Measurements from ENCODE around the gene PSTPIP1.
A peak's percentile ranks its signal among the peaks of the same experiment; 100 is the strongest.

The PSTPIP1 gene

DNA sequence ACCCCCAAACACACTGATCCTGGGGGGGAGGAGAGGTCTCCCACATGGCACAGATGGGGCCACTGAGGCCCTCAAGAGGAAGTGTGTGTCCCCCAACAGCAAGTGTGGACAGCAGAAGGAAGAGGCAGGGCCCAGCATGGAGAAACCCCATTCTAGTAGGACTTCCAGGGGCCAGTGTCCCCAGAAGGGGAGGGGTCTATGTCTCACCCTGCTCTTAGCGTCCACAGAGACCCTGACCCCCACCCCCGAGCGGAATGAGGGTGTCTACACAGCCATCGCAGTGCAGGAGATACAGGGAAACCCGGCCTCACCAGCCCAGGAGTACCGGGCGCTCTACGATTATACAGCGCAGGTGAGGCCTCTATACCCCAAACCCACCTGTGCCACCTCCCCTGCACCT is 40.7 kb downstream of the PSTPIP1 start:
- no peak for DNase-seq (ENCODE audit: low read depth)
- peaks cover 15% of the 10 kb centered on the region for H3K36me3 ChIP-seq (ENCODE audit: control insufficient read depth, insufficient read depth, low read length, severe bottlenecking)
- H3K9ac ChIP-seq (ENCODE audit: low read length) = peak overlapping the region; percentile 43
- no peaks in the 10 kb centered on the region for H3K27me3 ChIP-seq (replicated peaks; ENCODE audit: control insufficient read depth, insufficient read depth, low read length)
- H3K4me1 ChIP-seq (ENCODE audit: control insufficient read depth, insufficient read depth, low read length) = peaks cover 38% of the 10 kb centered on the region
- no peak overlapping the region for H3K4me3 ChIP-seq (ENCODE audit: low read length)
- no peaks in the 10 kb centered on the region for H3K9me3 ChIP-seq (ENCODE audit: control insufficient read depth, low read length)

GRCh38 chr15:77035999-77036471 is 41.1 kb downstream of the PSTPIP1 start:
- no peak for DNase-seq (ENCODE audit: low read depth)
- no peak overlapping the region for H3K4me3 ChIP-seq (ENCODE audit: low read length)

DNA sequence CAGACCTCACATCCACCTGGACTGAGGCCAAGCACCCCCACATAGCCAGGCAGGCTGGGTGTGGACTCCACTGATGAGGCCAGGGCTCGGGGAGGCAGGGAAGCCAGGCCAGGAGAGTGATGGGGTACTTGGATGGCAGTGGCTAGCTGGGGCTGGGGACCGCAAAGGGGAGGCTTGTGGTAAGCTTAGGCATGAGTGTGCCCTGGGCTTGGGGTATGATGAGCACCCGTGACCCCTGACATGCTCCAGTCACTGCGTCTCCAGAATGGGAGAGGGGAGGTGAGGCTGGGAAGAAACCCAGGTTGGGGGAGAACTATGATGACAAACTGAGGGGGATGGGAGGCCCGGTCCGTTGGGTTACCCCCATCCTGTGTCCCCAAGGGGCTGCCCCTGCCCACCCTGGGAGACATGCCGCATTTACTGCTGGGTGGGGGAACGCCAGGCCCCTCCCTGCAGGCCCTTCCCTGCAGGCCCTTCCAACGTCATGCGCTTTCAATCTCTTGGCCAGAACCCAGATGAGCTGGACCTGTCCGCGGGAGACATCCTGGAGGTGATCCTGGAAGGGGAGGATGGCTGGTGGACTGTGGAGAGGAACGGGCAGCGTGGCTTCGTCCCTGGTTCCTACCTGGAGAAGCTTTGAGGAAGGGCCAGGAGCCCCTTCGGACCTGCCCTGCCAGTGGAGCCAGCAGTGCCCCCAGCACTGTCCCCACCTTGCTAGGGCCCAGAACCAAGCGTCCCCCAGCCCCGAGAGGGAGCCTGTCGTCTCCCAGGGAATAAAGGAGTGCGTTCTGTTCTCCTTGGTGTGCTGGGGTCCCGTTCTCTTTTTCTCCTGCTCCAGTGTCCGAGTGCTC is 41.8 kb downstream of the PSTPIP1 start:
- Histone ChIP-seq H3K9me3 (ENCODE audit: control insufficient read depth, low read length) (no peaks in the 10 kb centered on the region), H3K4me1 (ENCODE audit: control insufficient read depth, insufficient read depth, low read length) (peaks cover 38% of the 10 kb centered on the region), H3K4me3 (ENCODE audit: low read length) (no peak overlapping the region), H3K27me3 (replicated peaks; ENCODE audit: control insufficient read depth, insufficient read depth, low read length) (no peaks in the 10 kb centered on the region), H3K9ac (ENCODE audit: low read length) (peak overlapping the region; percentile 43), H3K36me3 (ENCODE audit: control insufficient read depth, insufficient read depth, low read length, severe bottlenecking) (peaks cover 18% of the 10 kb centered on the region)
- DNase-seq (ENCODE audit: low read depth) = no peak

More at GRCh38 chr15:77035999-77036471, 41.1 kb downstream of the PSTPIP1 start:
- Histone ChIP-seq H3K9me3 (ENCODE audit: control insufficient read depth, low read length) (no peaks in the 10 kb centered on the region), H3K9ac (ENCODE audit: low read length) (peak overlapping the region; percentile 43), H3K27me3 (replicated peaks; ENCODE audit: control insufficient read depth, insufficient read depth, low read length) (no peaks in the 10 kb centered on the region), H3K4me1 (ENCODE audit: control insufficient read depth, insufficient read depth, low read length) (peaks cover 38% of the 10 kb centered on the region), H3K36me3 (ENCODE audit: control insufficient read depth, insufficient read depth, low read length, severe bottlenecking) (peaks cover 15% of the 10 kb centered on the region)

- H3K4me3 ChIP-seq (ENCODE audit: low read length) = no peak overlapping the region
- H3K9me3 ChIP-seq (ENCODE audit: control insufficient read depth, low read length) = no peaks in the 10 kb centered on the region
- no peaks in the 10 kb centered on the region for H3K27me3 ChIP-seq (replicated peaks; ENCODE audit: control insufficient read depth, insufficient read depth, low read length)
- peaks cover 38% of the 10 kb centered on the region for H3K4me1 ChIP-seq (ENCODE audit: control insufficient read depth, insufficient read depth, low read length)
- H3K36me3 ChIP-seq (ENCODE audit: control insufficient read depth, insufficient read depth, low read length, severe bottlenecking) = peaks cover 26% of the 10 kb centered on the region
- no peak for DNase-seq (ENCODE audit: low read depth)
- H3K9ac ChIP-seq (ENCODE audit: low read length) = no peak overlapping the region
Observed at GRCh38 chr15:77037388-77038209, 42.7 kb downstream of the PSTPIP1 start.

DNA sequence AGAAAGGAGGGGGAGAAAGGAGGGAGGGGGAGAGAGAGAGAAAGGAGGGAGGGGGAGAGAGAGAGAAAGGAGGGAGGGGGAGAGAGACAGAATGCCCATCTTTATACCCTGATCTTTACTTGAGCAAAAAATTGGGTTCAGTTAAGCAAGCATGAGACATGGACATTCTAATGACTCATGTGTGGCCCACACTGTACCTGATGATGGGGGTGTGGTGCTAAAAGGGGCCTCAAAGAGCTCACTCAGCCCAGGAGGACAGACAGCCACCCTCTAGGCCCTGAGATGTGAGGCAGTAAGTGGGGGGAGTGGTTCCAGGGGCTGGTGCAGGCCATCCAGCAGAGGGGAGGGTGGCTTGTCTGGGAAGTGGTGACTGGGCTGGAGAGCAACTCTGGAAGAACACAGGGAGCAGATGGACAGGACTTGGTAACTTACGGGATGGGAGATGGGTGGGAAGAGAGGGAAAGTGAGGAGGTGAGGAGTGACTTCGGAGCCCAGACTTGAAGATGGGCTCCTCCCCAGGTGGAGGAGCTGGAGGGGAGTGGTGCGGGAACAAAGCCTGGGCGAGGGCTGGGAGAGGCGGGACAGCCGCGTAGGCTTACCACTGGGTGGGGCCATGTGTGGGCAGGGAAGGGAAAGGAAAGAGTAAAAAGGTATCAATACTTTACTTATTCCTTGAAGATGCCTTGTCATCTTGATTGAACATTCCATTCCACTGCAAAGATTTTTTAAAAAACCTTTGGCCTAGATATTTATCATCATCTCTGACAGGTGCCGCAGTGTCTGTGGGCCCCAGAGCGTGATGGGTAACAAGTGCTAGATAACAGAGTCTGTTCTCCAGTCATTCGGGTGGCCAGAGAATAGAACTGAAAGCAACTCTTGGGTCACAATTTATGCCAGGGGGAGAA is 43.6 kb downstream of the PSTPIP1 start:
- H3K9ac ChIP-seq (ENCODE audit: low read length) = no peak overlapping the region
- H3K4me1 ChIP-seq (ENCODE audit: control insufficient read depth, insufficient read depth, low read length) = peaks cover 33% of the 10 kb centered on the region
- no peak overlapping the region for H3K4me3 ChIP-seq (ENCODE audit: low read length)
- no peak for DNase-seq (ENCODE audit: low read depth)
- H3K9me3 ChIP-seq (ENCODE audit: control insufficient read depth, low read length) = no peaks in the 10 kb centered on the region
- H3K27me3 ChIP-seq (replicated peaks; ENCODE audit: control insufficient read depth, insufficient read depth, low read length) = no peaks in the 10 kb centered on the region
- H3K36me3 ChIP-seq (ENCODE audit: control insufficient read depth, insufficient read depth, low read length, severe bottlenecking) = peaks cover 36% of the 10 kb centered on the region

DNA sequence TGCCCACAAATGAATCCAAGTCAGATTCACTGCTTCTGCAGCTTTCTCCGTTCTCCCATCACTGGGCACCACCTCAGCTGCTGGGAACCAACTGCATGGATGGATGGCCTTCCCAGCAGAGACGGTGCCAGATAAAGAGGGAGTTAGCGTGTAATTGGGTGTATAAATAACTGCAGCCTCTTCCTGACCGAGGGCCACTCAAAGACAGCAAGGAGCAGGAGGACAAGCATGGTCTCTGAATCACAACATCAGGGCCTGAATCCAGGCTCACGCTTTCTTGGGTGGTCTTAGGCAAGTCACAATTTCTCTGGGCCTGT is 44.2 kb downstream of the PSTPIP1 start:
- no peak for DNase-seq (ENCODE audit: low read depth)
- peaks cover 32% of the 10 kb centered on the region for H3K4me1 ChIP-seq (ENCODE audit: control insufficient read depth, insufficient read depth, low read length)
- H3K36me3 ChIP-seq (ENCODE audit: control insufficient read depth, insufficient read depth, low read length, severe bottlenecking) = peaks cover 42% of the 10 kb centered on the region
- no peaks in the 10 kb centered on the region for H3K27me3 ChIP-seq (replicated peaks; ENCODE audit: control insufficient read depth, insufficient read depth, low read length)
- no peaks in the 10 kb centered on the region for H3K9me3 ChIP-seq (ENCODE audit: control insufficient read depth, low read length)
- H3K9ac ChIP-seq (ENCODE audit: low read length) = no peak overlapping the region
- H3K4me3 ChIP-seq (ENCODE audit: low read length) = no peak overlapping the region

DNA sequence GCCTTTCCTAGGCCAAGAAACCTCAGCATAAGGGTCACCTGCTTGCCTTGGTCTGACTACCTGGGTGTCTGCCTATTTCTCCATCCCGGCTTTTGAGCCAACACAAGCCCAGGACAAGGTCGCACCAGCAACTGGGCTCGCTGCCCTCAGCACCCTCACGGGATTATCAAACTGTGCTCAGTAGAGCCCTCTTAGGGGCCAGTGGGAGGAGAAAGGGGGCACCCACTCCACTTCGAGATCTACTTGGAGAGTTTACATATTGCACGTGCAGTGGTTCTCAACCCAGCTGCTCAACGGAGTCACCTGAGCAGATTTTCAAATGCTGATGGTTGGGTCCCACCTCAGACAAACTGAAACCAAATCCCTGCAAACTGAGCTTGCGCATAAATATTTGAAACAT is 44.9 kb downstream of the PSTPIP1 start:
- H3K4me1 ChIP-seq (ENCODE audit: control insufficient read depth, insufficient read depth, low read length) = peaks cover 33% of the 10 kb centered on the region
- DNase-seq (ENCODE audit: low read depth) = no peak
- no peak overlapping the region for H3K9ac ChIP-seq (ENCODE audit: low read length)
- H3K9me3 ChIP-seq (ENCODE audit: control insufficient read depth, low read length) = no peaks in the 10 kb centered on the region
- no peak overlapping the region for H3K4me3 ChIP-seq (ENCODE audit: low read length)
- peaks cover 49% of the 10 kb centered on the region for H3K36me3 ChIP-seq (ENCODE audit: control insufficient read depth, insufficient read depth, low read length, severe bottlenecking)
- no peaks in the 10 kb centered on the region for H3K27me3 ChIP-seq (replicated peaks; ENCODE audit: control insufficient read depth, insufficient read depth, low read length)

- peaks cover 32% of the 10 kb centered on the region for H3K4me1 ChIP-seq (ENCODE audit: control insufficient read depth, insufficient read depth, low read length)
- H3K9me3 ChIP-seq (ENCODE audit: control insufficient read depth, low read length) = no peaks in the 10 kb centered on the region
- H3K27me3 ChIP-seq (replicated peaks; ENCODE audit: control insufficient read depth, insufficient read depth, low read length) = no peaks in the 10 kb centered on the region
- H3K36me3 ChIP-seq (ENCODE audit: control insufficient read depth, insufficient read depth, low read length, severe bottlenecking) = peaks cover 57% of the 10 kb centered on the region
- H3K4me3 ChIP-seq (ENCODE audit: low read length) = no peak overlapping the region
- H3K9ac ChIP-seq (ENCODE audit: low read length) = no peak overlapping the region
- DNase-seq (ENCODE audit: low read depth) = no peak
Observed at GRCh38 chr15:77040673-77041072, 45.7 kb downstream of the PSTPIP1 start.

GRCh38 chr15:77042245-77042919 is 47.5 kb downstream of the PSTPIP1 start:
- Histone ChIP-seq H3K4me1 (ENCODE audit: control insufficient read depth, insufficient read depth, low read length) (peaks cover 29% of the 10 kb centered on the region), H3K36me3 (ENCODE audit: control insufficient read depth, insufficient read depth, low read length, severe bottlenecking) (peaks cover 60% of the 10 kb centered on the region), H3K27me3 (replicated peaks; ENCODE audit: control insufficient read depth, insufficient read depth, low read length) (no peaks in the 10 kb centered on the region), H3K4me3 (ENCODE audit: low read length) (no peak overlapping the region), H3K9me3 (ENCODE audit: control insufficient read depth, low read length) (no peaks in the 10 kb centered on the region), H3K9ac (ENCODE audit: low read length) (no peak overlapping the region)
- no peak for DNase-seq (ENCODE audit: low read depth)

- DNase-seq (ENCODE audit: low read depth) = no peak
- H3K9ac ChIP-seq (ENCODE audit: low read length) = no peak overlapping the region
- peaks cover 38% of the 10 kb centered on the region for H3K4me1 ChIP-seq (ENCODE audit: control insufficient read depth, insufficient read depth, low read length)
- H3K36me3 ChIP-seq (ENCODE audit: control insufficient read depth, insufficient read depth, low read length, severe bottlenecking) = peaks cover 62% of the 10 kb centered on the region
- no peak overlapping the region for H3K4me3 ChIP-seq (ENCODE audit: low read length)
- H3K27me3 ChIP-seq (replicated peaks; ENCODE audit: control insufficient read depth, insufficient read depth, low read length) = no peaks in the 10 kb centered on the region
- no peaks in the 10 kb centered on the region for H3K9me3 ChIP-seq (ENCODE audit: control insufficient read depth, low read length)
Observed at GRCh38 chr15:77042955-77043920, 48.3 kb downstream of the PSTPIP1 start.
